HEK293T (cell line): ENCODE data around the gene SLC16A8.

Experiments used
- ARNT ChIP-seq: fragments of 450-650 bp; IDR thresholded peaks from 2 replicates; pipeline ENCODE4 v1.6.1; 2017; ENCODE audit warnings: mild to moderate bottlenecking
- ELF4 ChIP-seq: fragments of 450-650 bp; IDR thresholded peaks from 2 replicates; pipeline ENCODE4 v1.6.1; 2017; ENCODE audit warnings: antibody characterized with exemption
- FOXA1 ChIP-seq: fragments of 450-650 bp; IDR thresholded peaks from 2 replicates; pipeline ENCODE4 v1.6.1; 2016; ENCODE audit warnings: mild to moderate bottlenecking
- FOXK2 ChIP-seq: fragments of 450-650 bp; IDR thresholded peaks from 2 replicates; pipeline ENCODE4 v1.6.1; 2016; ENCODE audit warnings: mild to moderate bottlenecking
- HDGF ChIP-seq: fragments of 450-650 bp; IDR thresholded peaks from 2 replicates; pipeline ENCODE4 v1.6.1; 2017; ENCODE audit warnings: antibody characterized with exemption, borderline replicate concordance
- SP1 ChIP-seq: fragments of 450-650 bp; IDR thresholded peaks from 2 replicates; pipeline ENCODE4 v1.6.1; 2017
- TARDBP ChIP-seq: fragments of 450-650 bp; IDR thresholded peaks from 2 replicates; pipeline ENCODE4 v1.6.1; 2016

GRCh38 chr22:38066381-38067027 lies 17.5 kb downstream of the SLC16A8 start:
- TF ChIP-seq SP1, result no peak
- no peak for TF ChIP-seq TARDBP
- TF ChIP-seq ELF4, result no peak
- no peak for TF ChIP-seq FOXA1
- no peak for TF ChIP-seq ARNT
- TF ChIP-seq HDGF, result no peak
- TF ChIP-seq FOXK2, result no peak
